Endometrial microvascular endothelial cells (primary cell): ENCODE data around the gene GM2A. TPM values are rescaled to one million over a fixed set of nuclear protein-coding genes. Genes with fewer than 3 reads are reported as not detected.
"Not testable (repeated sequence)": the region's sequence is repeated elsewhere in the genome, so short reads cannot be mapped to it uniquely, and the experiment has no call there.

Experiments used
- in situ Hi-C: cut with HindIII; loops from 2 replicates; pipeline ENCODE4 v1.10.0; 2017; ENCODE audit warnings: low sequenced_read_pairs, low pct_unique_long_range_greater_than_20kb; ENCODE audit errors: inconsistent ontology term
- total RNA-seq: library from RNA; depleted of rRNA; stranded (reverse); fragments of >200 nt; gene quantifications from one replicate; pipeline ENCODE4 v1.2.3, GENCODE V29; 2015; ENCODE audit errors: inconsistent ontology term

The GM2A gene
- total RNA-seq, 1 donor from 2014 or later, result 36.6 TPM

DNA sequence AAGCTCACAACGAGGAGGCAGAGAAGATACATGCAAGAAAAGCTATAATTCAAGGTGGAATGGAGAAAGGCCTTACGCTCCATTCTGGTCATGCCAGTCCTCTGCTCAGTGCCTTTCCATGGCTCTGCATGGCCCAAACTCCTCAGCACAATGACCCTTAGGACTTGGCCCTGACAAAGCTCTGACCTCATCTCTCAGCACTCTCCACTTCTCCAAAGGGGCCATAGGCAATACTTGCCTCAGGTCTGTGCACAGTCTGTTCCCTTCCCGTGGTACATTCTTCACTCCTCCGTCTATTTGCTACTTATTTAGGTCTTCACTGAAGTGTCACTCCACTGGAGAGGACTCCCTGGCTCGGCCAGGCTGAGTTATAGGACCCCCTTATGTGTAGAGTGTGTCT is 25.9 kb downstream of the GM2A start:
- in situ Hi-C loops, result no loop called here

DNA sequence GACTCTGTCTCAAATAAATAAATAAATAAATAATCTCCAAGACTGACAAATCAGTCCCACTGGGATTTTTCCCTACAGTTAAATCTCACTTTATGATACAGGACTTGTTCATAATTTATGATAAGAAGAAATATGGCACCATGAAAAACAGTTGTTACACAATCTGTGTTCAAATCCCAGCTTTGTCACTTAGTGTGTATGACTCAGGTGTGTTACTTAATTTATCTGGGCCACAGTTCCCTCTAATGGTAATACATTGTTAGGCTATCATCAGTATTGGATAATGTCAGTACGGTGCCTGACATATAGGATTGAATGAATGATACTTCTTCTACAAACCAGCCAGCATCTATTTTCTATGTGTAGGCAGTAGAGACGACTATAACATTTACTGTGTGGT is 27.5 kb downstream of the GM2A start:
- in situ Hi-C loops, result no loop called here

DNA sequence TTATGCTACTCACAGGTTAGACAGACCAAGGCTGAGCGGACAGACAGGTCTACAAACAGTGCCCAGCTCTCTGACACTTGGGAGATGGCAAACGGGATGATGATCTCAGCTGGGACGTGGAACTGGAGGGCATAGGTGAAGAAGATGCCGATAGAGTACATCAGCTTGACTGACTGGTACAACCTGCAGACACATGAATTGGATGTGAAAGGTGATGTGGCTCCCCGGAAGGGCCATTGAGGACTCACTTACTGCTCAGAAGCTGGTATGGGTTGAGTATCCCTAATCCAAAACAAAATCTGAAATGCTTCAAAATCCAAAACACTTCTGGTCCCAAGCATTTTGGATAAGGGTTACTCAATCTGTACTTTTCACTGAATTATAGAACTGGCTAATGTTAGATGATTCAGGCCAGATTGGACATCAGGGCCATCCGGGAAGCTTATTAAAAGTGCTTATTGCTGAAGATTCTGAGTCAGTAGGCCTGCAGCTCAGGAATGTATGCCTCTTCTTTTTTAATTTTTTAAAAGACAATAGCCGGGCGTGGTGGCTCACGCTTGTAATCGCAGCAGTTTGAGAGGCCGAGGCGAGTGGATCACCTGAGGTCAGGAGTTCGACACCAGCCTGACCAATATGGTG is 28.1 kb downstream of the GM2A start:
- in situ Hi-C loops, result no loop called here

DNA sequence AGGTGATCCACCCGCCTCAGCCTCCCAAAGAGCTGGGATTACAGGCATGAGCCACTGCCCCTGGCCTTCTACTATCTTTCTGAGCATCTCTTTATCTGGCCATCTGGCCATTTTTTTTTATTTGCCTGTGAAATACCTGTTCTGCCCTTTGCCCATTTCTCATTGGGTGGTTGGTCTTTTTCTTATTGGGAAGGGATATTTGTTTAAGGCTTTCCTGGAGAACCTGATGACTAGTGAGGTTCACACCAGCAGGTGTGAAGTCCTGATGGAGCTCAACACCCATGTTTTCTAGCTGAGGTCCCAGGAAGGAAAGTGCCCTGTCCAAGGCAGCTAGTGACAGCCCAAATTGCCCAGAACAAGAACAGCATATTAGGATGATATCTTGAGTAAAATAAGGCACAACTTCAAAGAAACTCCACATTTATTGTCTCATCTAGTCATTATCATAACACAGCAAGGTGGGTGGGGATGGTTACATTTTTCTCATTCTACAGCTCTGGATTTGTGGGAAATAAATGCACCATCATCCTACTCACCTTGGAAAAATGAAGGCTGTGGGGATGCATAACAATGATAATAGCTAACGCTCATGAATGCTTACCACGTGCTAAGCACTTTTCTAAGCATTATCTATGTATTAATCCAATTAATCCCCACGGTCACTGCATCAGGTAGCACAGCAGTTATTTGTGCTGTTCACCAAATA is 30.3 kb downstream of the GM2A start:
- in situ Hi-C loops, result no loop called here

DNA sequence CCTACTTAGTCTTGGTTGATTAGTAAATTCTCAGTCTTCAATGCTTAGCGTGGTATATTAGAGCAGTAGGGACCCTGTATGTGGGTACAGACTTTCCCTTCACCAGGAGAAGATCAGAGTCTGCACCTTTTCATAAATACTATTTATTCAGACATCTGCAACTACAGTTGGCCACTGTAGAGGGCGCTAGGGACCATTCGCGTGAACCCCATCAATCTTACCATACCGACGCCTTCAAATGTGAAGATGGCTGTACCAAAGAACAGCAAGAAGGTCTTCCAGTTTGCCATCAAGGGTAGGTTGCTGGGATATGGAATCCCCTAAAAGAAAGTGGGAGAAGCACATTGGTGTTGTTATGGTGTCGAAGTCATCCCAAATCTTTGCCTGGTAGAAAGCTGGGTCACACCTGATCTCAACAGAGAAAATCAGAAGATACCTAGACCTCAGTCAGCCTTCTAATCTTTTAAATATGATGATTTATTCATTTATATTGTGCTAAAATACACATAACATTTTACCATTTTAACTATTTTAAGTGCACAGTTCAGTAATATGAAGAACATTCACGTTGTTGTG is 31.5 kb downstream of the GM2A start:
- in situ Hi-C loops, result no loop called here

DNA sequence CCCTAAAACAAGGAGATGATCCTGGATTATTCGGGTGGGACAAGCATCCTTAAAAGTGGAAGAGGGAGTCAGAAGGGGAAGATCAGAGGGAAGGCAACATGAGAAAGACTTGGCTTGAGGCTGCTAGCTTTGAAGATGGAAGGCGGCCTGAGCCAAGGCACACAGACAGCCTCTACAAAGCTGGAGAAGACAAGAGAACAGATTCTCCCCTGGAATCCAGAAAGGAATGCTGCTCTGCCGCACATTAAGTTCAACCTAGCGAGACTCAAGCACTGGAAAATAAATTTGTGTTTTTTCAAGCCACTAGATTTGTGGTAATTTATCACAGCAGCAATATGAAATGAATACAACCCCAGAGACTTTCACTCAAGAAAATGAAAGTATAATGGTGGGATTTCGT is 32.7 kb downstream of the GM2A start:
- in situ Hi-C loops, result no loop called here

DNA sequence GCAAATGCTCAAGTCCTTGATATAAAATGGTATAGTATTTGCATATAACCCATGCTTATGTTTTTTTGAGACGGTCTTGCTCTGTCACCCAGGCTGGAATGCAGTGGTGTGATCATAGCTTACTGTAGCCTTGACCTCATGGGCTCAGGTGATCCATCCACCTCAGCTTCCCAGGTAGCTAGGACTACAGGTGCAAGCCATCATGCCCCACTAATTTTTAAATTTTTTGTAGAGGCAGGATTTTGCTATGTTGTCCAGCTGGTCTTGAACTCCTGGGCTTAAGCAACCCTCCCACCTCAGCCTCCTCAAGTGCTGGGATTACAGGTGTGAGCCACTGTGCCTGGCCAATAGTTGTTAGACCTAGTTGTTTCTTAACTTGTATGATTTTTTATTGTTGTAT is 33.3 kb downstream of the GM2A start:
- in situ Hi-C loops, result no loop called here

DNA sequence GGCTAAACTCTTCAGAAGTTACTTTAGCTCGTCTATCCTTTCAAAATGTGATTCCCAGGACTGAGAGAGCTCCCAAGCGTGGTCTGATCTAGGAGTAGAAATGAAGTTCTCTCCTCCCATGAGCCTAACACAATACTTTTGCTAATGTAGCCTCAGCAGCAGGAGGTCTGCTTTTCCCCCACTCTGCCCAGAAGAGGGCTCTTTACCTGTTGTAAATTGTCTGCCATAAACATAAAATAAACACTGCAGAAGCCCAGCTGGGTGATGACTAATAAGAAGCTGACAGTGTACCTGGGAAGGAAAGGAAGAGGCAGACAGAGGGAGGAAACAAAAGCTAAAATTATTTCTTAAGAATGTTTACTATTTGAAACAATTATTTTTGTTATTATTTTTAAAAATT is 35.2 kb downstream of the GM2A start:
- in situ Hi-C loops, result no loop called here

DNA sequence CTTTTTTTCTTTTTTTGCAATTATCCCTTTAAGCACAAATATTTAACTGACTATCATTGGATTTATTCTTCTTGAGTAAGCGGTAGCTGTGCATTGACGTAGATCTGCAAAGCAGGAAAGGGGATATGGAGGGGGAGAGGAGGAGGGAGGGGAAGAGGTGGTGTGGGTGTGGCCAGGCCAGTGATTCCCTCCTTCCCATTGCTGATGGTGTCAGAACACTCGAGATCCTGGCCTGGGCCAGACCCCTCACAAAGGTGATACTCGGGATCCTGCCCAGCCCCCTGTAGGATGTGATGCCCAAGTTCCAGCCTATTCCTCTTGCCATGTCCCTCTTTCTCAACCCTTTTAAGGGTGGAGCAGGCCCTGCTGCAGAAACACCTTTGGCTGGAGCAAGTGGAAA is 40.6 kb downstream of the GM2A start:
- in situ Hi-C loops, result no loop called here

DNA sequence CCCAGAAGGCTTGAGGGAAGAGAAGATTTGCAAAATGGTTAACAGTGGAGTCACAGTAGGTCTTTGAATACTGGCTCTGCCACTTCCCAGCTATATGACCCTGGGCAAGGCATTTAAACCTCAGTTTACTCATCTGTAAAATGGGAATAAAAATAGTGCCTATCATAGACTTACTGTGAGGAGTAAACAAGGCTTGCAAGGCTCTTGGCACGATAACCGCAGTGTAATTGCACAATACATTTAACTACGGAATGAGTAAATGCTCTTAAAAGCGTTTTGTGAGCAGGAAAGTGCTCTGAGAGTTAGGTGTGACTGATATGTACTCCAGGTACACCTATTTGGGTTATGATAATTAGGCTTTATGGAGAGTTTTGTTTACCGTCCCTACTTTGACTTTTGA is 42.2 kb downstream of the GM2A start:
- in situ Hi-C loops, result no loop called here

DNA sequence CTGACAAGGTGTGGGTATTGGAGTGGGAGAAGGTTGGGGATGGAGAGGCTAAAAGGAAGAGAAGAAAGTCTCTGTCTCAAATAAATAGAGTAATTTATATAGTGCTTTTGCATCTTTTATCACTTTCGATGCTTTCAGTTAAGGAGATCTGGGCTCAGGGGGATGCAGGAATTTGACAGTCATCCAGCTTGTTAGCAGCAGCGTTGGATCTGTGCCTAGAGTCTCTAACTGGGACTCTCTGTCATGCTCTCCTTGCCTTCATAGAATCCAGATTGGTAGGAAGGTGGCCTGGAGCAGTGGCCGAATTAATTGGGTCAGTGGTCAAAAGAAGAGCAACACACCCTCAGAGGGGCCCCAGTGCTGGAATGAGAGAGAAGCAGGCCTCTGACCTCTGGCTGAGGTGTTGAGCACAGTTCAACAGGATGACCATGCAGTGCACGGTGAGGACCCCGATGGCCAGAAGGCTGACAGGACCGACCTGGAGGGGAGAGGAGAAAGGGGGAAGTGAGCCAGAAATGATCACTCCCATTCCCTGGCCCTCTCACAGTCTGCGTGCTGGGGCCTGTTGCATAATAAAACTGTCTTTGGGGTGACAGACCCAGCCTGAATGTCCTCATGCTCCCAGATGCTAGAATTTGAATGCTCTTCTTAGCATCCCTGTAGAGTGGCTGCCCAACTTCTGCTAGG is 42.9 kb downstream of the GM2A start:
- in situ Hi-C loops, result no loop called here

DNA sequence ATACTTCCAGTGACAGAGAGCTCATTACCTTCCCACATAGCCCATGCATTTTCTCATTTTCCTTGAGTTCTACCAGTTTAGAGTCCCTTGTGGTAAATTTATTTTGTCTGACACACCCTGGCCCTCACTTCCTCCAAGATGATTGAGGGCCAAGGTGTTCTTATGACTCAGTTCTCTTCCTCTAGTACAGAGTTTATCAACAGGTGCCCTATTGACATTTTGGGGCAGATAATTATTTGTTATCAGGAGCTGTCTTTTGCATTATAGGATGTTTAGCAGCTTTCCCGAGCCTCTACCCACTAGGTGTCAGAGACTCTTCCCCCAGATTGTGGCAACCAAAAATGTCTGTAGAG is 43.5 kb downstream of the GM2A start:
- in situ Hi-C loops, result no loop called here

DNA sequence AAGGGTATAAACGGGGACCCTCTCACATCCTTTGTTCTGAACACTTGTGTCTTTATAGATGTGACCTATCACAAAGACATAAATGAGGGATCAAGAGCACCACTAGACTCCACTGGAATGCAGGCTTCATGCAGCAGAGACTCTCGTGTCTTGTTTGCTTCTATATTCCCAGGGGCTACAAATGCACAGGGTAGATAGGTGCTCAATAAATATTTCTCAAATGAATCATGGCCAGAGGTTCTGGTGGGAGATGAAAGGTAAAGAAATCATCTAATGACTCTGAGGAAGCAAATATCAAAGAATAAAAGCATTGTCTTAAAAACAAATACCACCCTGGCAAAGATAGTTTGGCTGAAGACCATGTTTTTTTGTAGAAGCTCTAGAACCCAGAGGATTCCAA is 44.0 kb downstream of the GM2A start:
- in situ Hi-C loops, result no loop called here

DNA sequence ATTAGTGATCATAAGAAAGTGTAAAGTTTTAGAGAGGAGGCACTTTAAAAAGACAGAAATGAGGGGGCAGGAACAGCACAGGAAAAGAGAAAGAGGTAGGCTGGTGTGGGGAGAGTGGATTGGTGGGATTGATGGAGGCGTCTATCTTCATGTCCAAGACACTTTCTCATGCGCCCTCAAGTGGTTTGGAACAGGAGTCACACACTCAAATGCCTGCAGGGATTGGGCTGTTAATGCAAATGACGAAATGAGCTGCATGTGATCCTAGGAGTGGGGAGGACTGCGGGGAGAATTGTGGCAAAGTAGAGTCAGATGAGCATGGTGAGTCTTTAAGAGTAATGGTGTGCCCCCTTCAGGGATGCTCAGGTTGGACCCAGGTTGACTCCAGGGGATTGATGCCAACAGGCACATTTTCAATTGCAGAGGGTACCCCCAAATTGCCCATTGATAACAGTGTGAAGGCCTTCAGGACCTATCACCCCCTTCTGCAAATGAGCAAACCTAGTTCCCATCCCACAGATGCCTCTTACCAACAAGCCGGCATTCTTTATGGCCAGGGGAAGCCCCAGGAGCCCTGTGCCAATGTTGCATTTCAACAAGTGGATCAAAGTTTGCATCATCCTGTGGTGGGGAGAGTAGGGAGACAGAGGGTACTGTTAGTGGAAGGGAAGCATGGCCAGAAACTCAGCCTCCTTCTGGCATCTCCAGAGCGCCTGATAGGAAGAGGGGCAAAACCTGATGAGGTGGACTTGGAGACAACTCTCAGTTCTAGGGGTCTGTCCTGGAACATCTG is 45.3 kb downstream of the GM2A start:
- in situ Hi-C loops, result no loop called here

DNA sequence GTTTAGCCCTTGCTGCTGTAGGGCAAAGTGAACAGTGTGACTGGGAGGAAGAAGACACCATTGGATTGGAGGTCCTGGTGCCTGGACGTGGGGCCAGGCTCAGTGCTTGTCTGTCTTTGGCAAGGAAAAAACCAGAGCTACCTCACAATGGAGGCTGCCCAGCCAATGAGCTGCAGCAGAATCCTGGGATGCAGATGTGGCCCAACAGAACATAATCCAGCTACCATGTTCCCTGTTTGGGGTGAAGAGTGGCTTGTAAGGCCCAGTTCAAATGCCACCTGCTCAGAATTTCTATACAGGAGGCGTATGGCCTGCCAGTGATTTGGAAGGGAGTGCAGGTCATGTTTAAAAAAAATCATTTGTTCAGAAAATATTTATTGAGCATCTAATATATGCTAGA is 50.7 kb downstream of the GM2A start, which contains the start of gene SLC36A3:
SLC36A3 (minus strand) TSS at position 101 of the 400 bp plus-strand sequence. CDS start 412 bp downstream, outside the sequence.
- in situ Hi-C loops, result no loop called here

DNA sequence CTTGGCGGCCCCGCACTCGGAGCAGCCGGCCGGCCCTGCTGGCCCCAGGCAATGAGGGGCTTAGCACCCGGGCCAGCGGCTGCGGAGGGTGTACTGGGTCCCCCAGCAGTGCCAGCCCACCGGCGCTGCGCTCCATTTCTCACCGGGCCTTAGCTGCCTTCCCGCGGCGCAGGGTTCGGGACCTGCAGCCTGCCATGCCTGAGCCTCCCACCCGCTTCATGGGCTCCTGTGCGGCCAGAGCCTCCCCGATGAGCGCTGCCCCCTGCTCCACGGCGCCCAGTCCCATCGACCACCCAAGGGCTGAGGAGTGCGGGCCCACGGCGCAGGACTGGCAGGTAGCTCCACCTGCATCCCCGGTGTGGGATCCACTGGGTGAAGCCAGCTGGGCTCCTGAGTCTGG is 56.3 kb downstream of the GM2A start:
- in situ Hi-C loops, result not testable (repeated sequence)

DNA sequence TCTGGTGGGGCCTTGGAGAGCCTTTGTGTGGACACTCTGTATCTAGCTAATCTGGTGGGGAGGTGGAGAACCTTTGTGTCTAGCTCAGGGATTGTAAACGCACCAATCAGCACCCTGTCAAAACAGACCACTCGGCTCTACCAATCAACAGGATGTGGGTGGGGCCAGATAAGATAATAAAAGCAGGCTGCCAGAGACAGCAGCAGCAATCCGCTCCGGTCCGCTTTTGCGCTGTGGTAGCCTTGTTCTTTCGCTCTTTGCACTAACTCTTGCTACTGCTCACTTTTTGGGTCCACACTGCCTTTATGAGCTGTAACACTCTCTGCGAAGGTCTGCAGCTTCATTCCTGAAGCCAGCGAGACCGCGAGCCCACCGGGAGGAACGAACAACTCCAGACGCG is 56.8 kb downstream of the GM2A start:
- in situ Hi-C loops, result not testable (repeated sequence)

DNA sequence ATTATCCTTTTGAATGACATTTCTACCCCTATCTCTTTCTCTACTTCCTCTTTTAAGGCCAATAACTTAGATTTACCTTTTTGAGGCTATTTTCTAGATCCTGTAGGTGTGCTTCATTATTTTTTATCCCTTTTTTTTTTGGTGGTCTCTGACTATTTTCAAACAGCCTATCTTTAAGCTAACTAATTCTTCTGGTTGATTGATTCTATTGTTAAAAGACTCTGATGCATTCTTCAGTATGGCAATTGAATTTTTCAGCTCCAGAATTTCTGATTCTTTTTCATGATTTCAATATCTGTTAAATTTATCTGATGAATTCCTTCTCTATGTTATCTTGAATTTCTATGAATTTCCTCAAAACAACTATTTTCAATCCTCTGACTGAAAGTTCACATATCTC is 57.9 kb downstream of the GM2A start:
- in situ Hi-C loops, result no loop called here

DNA sequence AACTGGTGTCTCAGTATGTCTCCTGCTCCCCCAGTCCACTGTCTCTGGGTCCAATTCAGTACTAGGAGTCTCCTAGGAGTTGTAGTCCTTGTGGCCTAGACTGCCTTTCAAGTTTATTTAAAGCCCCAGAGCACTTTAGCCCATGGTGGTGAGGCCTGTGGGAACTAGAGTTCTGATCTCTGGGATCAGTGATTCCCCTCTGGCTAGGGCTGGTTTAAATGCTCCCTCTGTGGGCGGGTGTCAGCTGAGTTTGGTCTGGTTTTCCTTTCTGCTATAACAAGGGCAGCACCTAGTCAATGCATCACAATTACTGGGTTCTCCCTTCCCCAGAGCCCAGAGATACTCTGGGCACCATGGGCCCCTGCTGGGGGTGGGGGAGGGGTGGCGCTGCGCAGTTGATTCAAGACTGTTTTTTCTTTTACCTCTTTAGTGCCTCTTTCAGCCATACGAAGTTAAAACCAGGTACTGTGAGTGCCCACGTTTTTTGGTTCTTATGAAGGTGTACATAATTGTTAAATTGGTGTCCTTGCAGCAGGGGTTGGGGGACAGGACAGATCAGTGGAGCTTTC is 59.9 kb downstream of the GM2A start:
- in situ Hi-C loops, result no loop called here
